ENCODE data around the gene IFRD1. TPM values are rescaled to one million over a fixed set of nuclear protein-coding genes. Genes with fewer than 3 reads are reported as not detected.

Gene IFRD1
- total RNA-seq, 1 experiment from 2014 or later = 78.8 TPM

DNA sequence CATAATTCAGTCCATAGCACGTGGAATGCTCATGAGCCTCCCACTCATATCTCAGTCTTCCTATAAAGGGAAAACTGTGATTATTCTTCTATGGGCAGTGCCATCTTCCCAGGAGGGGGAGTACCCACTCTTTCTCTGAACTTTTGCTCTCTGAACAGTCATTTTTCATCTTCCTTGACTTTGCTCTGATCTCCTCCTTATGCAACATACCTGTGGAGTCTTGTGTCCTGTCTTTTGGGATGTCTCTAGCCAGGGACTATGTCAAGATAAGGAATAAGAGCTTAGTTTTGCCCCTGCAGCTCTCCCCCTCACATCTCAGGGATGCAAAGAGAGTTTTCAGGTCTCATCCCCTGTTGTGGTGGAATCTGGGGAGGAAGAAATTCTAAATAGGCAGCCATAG is 58.1 kb downstream of the IFRD1 start:
- no peaks in the 10 kb centered on the region for H3K4me1 Mint-ChIP-seq (ENCODE audit: low read depth, unreplicated experiment)
- H3K27ac Mint-ChIP-seq (ENCODE audit: unreplicated experiment) = no peak overlapping the region
- H3K4me3 ChIP-seq (ENCODE audit: low read depth, low read length) = no peak overlapping the region
- no peaks in the 10 kb centered on the region for H3K36me3 ChIP-seq (ENCODE audit: control insufficient read depth, insufficient read depth, low read length)
- no peak overlapping the region for H3K4me3 Mint-ChIP-seq (ENCODE audit: unreplicated experiment)
- CTCF ChIA-PET = interaction anchor here (0.6 kb wide), 1 partner anchor 632 kb away, joined by 4 read pairs; no protein-coding TSS in a partner anchor
- no peaks in the 10 kb centered on the region for H3K9me3 Mint-ChIP-seq (ENCODE audit: unreplicated experiment)
- BruUV-seq (replicated peaks) = no TSS peak
- no peaks in the 10 kb centered on the region for H3K9me3 ChIP-seq
- TF ChIP-seq, protein P1, sequence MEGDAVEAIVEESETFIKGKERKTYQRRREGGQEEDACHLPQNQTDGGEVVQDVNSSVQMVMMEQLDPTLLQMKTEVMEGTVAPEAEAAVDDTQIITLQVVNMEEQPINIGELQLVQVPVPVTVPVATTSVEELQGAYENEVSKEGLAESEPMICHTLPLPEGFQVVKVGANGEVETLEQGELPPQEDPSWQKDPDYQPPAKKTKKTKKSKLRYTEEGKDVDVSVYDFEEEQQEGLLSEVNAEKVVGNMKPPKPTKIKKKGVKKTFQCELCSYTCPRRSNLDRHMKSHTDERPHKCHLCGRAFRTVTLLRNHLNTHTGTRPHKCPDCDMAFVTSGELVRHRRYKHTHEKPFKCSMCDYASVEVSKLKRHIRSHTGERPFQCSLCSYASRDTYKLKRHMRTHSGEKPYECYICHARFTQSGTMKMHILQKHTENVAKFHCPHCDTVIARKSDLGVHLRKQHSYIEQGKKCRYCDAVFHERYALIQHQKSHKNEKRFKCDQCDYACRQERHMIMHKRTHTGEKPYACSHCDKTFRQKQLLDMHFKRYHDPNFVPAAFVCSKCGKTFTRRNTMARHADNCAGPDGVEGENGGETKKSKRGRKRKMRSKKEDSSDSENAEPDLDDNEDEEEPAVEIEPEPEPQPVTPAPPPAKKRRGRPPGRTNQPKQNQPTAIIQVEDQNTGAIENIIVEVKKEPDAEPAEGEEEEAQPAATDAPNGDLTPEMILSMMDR (IDR thresholded peaks at IDR 0.05; ENCODE audit: insufficient read depth in 1 of 2, low read depth in 1 of 2, low read length in 1 of 2, severe bottlenecking in 1 of 2, unreplicated experiment in 1 of 2) = no peak
- H3K27me3 Mint-ChIP-seq (ENCODE audit: insufficient read depth, unreplicated experiment) = peaks cover 3% of the 10 kb centered on the region
- POLR2A ChIA-PET = no interaction called here
- no peak for DNase-seq
- H3K4me1 ChIP-seq = 0 out of 2 replicates have a peak, but pooled peaks cover 9% of the 10 kb centered on the region
- no peaks in the 10 kb centered on the region for H3K36me3 Mint-ChIP-seq (ENCODE audit: insufficient read depth, unreplicated experiment)
- no peaks in the 10 kb centered on the region for H3K27me3 ChIP-seq (replicated peaks; ENCODE audit: control insufficient read depth, insufficient read depth, low read length)
- intact Hi-C loops (cut with micrococcal nuclease; ENCODE audit: unreplicated experiment) = no loop called here

GRCh38 chr7:112509402-112509801 is 59.1 kb downstream of the IFRD1 start:
- Histone ChIP-seq H3K4me3 (ENCODE audit: low read depth, low read length) (no peak overlapping the region), H3K27me3 (replicated peaks; ENCODE audit: control insufficient read depth, insufficient read depth, low read length) (no peaks in the 10 kb centered on the region), H3K9me3 (no peaks in the 10 kb centered on the region), H3K4me1 (0 out of 2 replicates have a peak, but pooled peaks cover 9% of the 10 kb centered on the region), H3K36me3 (ENCODE audit: control insufficient read depth, insufficient read depth, low read length) (no peaks in the 10 kb centered on the region)
- no peak overlapping the region for H3K4me3 Mint-ChIP-seq (ENCODE audit: unreplicated experiment)
- H3K4me1 Mint-ChIP-seq (ENCODE audit: low read depth, unreplicated experiment) = no peaks in the 10 kb centered on the region
- no peak for DNase-seq
- no peaks in the 10 kb centered on the region for H3K9me3 Mint-ChIP-seq (ENCODE audit: unreplicated experiment)
- TF ChIP-seq, protein P1 (IDR thresholded peaks at IDR 0.05; ENCODE audit: insufficient read depth in 1 of 2, low read depth in 1 of 2, low read length in 1 of 2, severe bottlenecking in 1 of 2, unreplicated experiment in 1 of 2) = no peak
- no peaks in the 10 kb centered on the region for H3K36me3 Mint-ChIP-seq (ENCODE audit: insufficient read depth, unreplicated experiment)
- ChIA-PET CTCF (no interaction called here), POLR2A (no interaction called here)
- H3K27me3 Mint-ChIP-seq (ENCODE audit: insufficient read depth, unreplicated experiment) = peaks cover 3% of the 10 kb centered on the region
- H3K27ac Mint-ChIP-seq (ENCODE audit: unreplicated experiment) = no peak overlapping the region
- no TSS peak for BruUV-seq (replicated peaks)
- intact Hi-C loops (cut with micrococcal nuclease; ENCODE audit: unreplicated experiment) = no loop called here

DNA sequence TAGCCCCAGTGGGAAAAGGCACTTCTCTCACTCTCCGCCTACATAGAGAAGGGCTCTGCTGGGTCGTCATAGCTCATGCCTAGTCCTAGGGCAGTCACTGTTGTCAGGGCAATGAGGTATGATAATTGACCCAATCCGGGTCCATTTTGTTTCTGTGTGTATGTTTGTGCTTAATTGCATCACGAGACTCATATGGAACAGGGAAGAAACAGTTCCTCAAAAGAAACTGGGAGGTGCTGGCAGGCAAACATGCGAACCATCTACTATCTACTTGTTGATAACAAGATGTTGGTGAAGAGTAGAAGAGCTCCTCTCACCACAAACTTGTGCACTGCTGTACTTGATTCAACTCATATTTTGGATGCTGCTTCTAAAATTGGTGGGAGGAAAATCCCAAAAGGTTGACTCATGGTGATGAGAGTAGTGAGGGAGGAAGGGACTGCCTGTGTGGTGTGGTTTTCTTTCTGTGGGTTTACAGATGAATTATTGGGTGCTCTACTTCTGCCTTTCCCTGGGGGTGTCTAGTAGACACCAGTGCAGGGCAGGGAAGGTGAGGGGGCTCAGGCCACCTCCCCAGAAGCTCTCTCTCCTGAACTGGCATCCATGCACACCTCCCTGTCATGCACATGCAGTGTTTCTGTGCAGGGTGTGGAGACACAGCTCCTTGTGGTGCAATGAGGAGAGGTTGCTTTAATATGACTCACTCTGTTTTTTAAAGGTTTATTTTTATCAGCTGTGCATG is 59.9 kb downstream of the IFRD1 start:
- Mint-ChIP-seq H3K27me3 (ENCODE audit: insufficient read depth, unreplicated experiment) (peaks cover 3% of the 10 kb centered on the region), H3K36me3 (ENCODE audit: insufficient read depth, unreplicated experiment) (no peaks in the 10 kb centered on the region), H3K4me3 (ENCODE audit: unreplicated experiment) (no peak overlapping the region), H3K4me1 (ENCODE audit: low read depth, unreplicated experiment) (no peaks in the 10 kb centered on the region), H3K9me3 (ENCODE audit: unreplicated experiment) (no peaks in the 10 kb centered on the region), H3K27ac (ENCODE audit: unreplicated experiment) (no peak overlapping the region)
- H3K4me3 ChIP-seq (ENCODE audit: low read depth, low read length) = no peak overlapping the region
- no TSS peak for BruUV-seq (replicated peaks)
- H3K9me3 ChIP-seq = no peaks in the 10 kb centered on the region
- H3K36me3 ChIP-seq (ENCODE audit: control insufficient read depth, insufficient read depth, low read length) = no peaks in the 10 kb centered on the region
- no peak for DNase-seq
- no peaks in the 10 kb centered on the region for H3K27me3 ChIP-seq (replicated peaks; ENCODE audit: control insufficient read depth, insufficient read depth, low read length)
- ChIA-PET POLR2A (no interaction called here), CTCF (no interaction called here)
- H3K4me1 ChIP-seq = 0 out of 2 replicates have a peak, but pooled peaks cover 9% of the 10 kb centered on the region
- TF ChIP-seq, protein P1 (IDR thresholded peaks at IDR 0.05; ENCODE audit: insufficient read depth in 1 of 2, low read depth in 1 of 2, low read length in 1 of 2, severe bottlenecking in 1 of 2, unreplicated experiment in 1 of 2) = no peak
- intact Hi-C loops (cut with micrococcal nuclease; ENCODE audit: unreplicated experiment) = no loop called here

All from Caco-2 (cell line).